HepG2 (cell line): ENCODE results near the gene GIN1. TPM values are rescaled to one million over a fixed set of nuclear protein-coding genes. Genes with fewer than 3 reads are reported as not detected.
A peak's percentile ranks its signal among the peaks of the same experiment; 100 is the strongest.

ENCODE experiments used
- ARNT ChIP-seq: fragments of 450-650 bp; IDR thresholded peaks from 2 replicates; pipeline ENCODE4 v1.6.1; 2017
- FOXK1 ChIP-seq: sonication (generic); formaldehyde crosslinking; IDR thresholded peaks from 2 replicates; pipeline ENCODE4 v1.4.0; 2020; ENCODE audit warnings: low read depth, missing genetic modification reagents, borderline replicate concordance
- KAT2B ChIP-seq: fragments of 150-350 bp; IDR thresholded peaks from 2 replicates; pipeline ENCODE4 v1.6.1; 2014; ENCODE audit warnings: low read depth, low read length, borderline replicate concordance
- KDM2A ChIP-seq: sonication (generic); formaldehyde crosslinking; IDR thresholded peaks from 2 replicates; pipeline ENCODE4 v1.4.0; 2020; ENCODE audit warnings: low read depth, missing genetic modification reagents, borderline replicate concordance
- KMT2B ChIP-seq: IDR thresholded peaks from 2 replicates; pipeline ENCODE4 v1.6.1; 2016; ENCODE audit warnings: missing genetic modification reagents, missing compliant biosample characterization
- MBD4 ChIP-seq: IDR thresholded peaks from 2 replicates; pipeline ENCODE4 v1.6.1; 2012; ENCODE audit warnings: low read length, inconsistent platforms, borderline replicate concordance
- PITX1 ChIP-seq: sonication (generic); formaldehyde crosslinking; IDR thresholded peaks from 2 replicates; pipeline ENCODE4 v1.5.1; 2020; ENCODE audit warnings: mild to moderate bottlenecking, missing genetic modification reagents
- ZFYVE20 ChIP-seq: sonication (generic); formaldehyde crosslinking; IDR thresholded peaks from 2 replicates; pipeline ENCODE4 v1.8.0; 2023; ENCODE audit warnings: low read depth, mild to moderate bottlenecking, moderate library complexity, missing genetic modification reagents, borderline replicate concordance
- ZNF709 ChIP-seq: sonication (generic); formaldehyde crosslinking; IDR thresholded peaks from 2 replicates; pipeline ENCODE4 v1.5.0; 2020; ENCODE audit warnings: mild to moderate bottlenecking, missing genetic modification reagents
- ZNF737 ChIP-seq: sonication (generic); formaldehyde crosslinking; IDR thresholded peaks from 2 replicates; pipeline ENCODE4 v1.5.0; 2020; ENCODE audit warnings: missing genetic modification reagents, mild to moderate bottlenecking, borderline replicate concordance
- polyA plus RNA-seq, 8 experiments: library from polyadenylated mRNA; depleted of rRNA in 3 of 8; stranded (reverse) in 7 of 8; unstranded in 1 of 8; fragments of >200 nt; fragmentation: Illumina TruSeq in 4 of 8; extraction: Trizol in 4 of 8; gene quantifications; 2 replicates each; pipeline versions ENCODE4 v1.2.1 to v1.2.3, GENCODE V29; 2011 to 2016; ENCODE audit warnings: low read depth in 4 of 8, missing spikeins in 1 of 8, mixed read lengths in 1 of 8; ENCODE audit not compliant: insufficient read depth in 1 of 8
- total RNA-seq, 5 experiments: library from RNA; depleted of rRNA; stranded (reverse); fragments of >200 nt; fragmentation: Illumina TruSeq; extraction: Trizol; gene quantifications; 2 replicates each; pipeline ENCODE4 v1.2.3, GENCODE V29; 2016; ENCODE audit warnings: low read depth in 1 of 5
- TF ChIP-seq, protein P1 (sequence below): sonication (generic); formaldehyde crosslinking; IDR thresholded peaks from 2 replicates; pipeline ENCODE4 v1.4.0; 2020; ENCODE audit warnings: mild to moderate bottlenecking, missing genetic modification reagents
- TF ChIP-seq, protein P2 (sequence below): sonication (generic); formaldehyde crosslinking; IDR thresholded peaks from 2 replicates; pipeline ENCODE4 v1.5.0; 2020; ENCODE audit warnings: mild to moderate bottlenecking, missing genetic modification reagents
- TF ChIP-seq, protein P3 (sequence below): sonication (generic); formaldehyde crosslinking; IDR thresholded peaks from 2 replicates; pipeline ENCODE4 v1.5.0; 2020; ENCODE audit warnings: mild to moderate bottlenecking, missing genetic modification reagents

The GIN1 gene
- total and polyA plus RNA-seq, 2 of the 13 experiments (the other 11 are each of a cell fraction or from before 2014, with no cell fraction given) = 1.7 to 7.7 TPM

DNA sequence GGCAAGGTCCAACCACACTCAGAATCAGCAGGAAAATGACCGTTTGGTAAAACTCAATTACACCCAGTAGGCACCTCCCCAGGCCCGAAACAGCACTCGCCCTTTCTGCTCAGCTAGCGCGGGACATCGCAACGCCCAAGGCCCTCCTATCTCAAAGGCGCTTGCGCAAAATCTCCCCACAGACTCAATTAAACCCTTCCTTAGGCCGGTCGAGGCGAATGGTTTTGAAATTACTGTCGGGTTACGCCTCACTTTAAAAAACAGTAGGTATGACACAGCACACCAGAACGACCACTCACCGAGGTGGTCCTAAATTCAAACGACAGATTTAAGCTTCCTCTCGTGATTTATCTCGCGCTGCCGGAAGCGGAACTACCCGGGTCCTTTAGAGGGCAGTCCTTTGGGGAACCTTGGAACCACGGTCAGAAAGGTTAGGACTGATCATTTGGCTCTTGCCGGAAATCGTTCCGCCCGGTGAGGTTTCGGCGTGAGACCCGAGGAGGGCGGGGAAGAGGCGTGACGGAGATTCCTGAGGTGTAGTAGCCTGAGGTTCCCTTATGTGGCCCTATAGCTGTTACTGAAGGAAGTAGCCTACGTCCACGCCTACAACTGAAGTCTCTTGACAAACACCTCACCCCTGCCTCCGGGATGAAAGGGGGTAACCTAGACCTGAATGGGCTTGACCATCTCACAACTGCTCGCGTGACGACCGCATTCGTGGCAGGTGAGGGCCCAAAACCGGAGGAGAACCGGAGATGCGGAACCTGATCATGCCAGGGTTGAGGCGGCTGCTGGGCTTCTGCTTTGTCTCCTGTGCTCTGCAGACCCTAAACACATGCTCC is at the start of gene GIN1, which contains the start of gene PPIP5K2 (continued):
- TF ChIP-seq, protein P1, sequence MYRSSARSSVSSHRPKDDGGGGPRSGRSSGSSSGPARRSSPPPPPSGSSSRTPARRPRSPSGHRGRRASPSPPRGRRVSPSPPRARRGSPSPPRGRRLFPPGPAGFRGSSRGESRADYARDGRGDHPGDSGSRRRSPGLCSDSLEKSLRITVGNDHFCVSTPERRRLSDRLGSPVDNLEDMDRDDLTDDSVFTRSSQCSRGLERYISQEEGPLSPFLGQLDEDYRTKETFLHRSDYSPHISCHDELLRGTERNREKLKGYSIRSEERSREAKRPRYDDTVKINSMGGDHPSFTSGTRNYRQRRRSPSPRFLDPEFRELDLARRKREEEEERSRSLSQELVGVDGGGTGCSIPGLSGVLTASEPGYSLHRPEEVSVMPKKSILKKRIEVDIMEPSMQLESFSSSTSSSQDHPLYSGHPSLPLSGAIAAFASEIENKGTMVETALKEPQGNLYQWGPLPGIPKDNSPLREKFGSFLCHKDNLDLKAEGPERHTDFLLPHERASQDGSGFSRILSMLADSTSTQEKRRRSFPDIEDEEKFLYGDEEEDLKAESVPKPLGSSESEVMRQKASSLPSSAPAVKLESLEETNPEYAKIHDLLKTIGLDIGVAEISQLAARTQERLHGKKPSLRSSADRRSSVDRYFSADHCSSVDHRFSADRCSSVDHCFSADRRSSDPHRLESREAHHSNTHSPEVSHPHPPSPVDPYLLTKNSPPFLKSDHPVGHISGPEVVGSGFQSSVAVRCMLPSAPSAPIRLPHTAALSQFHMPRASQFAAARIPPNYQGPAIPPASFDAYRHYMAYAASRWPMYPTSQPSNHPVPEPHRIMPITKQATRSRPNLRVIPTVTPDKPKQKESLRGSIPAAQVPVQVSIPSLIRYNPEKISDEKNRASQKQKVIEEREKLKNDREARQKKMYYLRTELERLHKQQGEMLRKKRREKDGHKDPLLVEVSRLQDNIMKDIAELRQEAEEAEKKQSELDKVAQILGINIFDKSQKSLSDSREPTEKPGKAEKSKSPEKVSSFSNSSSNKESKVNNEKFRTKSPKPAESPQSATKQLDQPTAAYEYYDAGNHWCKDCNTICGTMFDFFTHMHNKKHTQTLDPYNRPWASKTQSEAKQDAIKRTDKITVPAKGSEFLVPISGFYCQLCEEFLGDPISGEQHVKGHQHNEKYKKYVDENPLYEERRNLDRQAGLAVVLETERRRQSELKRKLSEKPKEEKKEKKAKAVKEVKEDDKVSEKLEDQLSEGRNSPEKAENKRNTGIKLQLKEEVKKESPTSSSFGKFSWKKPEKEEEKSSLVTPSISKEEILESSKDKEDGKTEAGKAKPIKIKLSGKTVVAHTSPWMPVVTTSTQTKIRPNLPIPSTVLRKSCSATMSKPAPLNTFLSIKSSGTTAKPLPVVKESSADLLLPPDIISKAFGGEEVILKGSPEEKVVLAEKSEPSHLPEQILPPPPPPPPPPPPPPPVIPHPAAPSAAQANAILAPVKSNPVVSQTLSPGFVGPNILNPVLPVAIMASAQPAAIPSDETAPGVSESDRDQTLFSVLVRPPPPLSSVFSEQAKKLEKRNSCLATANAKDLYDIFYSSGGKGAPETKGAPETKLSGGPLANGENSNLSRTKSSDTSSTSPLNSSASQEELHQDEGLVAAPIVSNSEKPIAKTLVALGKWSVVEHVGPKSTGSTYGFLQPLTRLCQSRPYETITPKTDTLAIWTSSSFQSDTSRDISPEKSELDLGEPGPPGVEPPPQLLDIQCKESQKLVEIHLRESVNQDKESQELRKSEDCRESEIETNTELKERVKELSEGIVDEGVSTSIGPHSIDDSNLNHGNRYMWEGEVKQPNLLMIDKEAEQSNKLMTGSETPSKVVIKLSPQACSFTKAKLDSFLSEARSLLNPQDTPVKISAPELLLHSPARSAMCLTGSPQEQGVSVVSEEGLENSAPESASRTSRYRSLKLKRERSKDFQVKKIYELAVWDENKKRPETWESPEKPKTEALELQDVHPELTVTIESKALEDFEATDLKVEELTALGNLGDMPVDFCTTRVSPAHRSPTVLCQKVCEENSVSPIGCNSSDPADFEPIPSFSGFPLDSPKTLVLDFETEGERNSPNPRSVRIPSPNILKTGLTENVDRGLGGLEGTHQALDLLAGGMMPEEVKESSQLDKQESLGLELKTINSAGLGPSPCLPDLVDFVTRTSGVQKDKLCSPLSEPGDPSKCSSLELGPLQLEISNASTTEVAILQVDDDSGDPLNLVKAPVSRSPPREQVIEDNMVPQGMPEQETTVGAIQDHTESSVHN (CRISPR knock-in tag) = no peak
- TF ChIP-seq PITX1 = peak; percentile 90
- TF ChIP-seq KMT2B (CRISPR knock-in tag) = peak; percentile 98
- no peak for TF ChIP-seq ARNT
- TF ChIP-seq KAT2B = no peak
- TF ChIP-seq ZNF737 (CRISPR knock-in tag) = no peak; the same call in 1 of the 2 replicates
- TF ChIP-seq ZFYVE20 (CRISPR knock-in tag) = no peak
- TF ChIP-seq KDM2A (CRISPR knock-in tag) = peak; percentile 96
- peak; percentile 66; the same call in 1 of the 2 replicates for TF ChIP-seq ZNF709
- TF ChIP-seq, protein P2, sequence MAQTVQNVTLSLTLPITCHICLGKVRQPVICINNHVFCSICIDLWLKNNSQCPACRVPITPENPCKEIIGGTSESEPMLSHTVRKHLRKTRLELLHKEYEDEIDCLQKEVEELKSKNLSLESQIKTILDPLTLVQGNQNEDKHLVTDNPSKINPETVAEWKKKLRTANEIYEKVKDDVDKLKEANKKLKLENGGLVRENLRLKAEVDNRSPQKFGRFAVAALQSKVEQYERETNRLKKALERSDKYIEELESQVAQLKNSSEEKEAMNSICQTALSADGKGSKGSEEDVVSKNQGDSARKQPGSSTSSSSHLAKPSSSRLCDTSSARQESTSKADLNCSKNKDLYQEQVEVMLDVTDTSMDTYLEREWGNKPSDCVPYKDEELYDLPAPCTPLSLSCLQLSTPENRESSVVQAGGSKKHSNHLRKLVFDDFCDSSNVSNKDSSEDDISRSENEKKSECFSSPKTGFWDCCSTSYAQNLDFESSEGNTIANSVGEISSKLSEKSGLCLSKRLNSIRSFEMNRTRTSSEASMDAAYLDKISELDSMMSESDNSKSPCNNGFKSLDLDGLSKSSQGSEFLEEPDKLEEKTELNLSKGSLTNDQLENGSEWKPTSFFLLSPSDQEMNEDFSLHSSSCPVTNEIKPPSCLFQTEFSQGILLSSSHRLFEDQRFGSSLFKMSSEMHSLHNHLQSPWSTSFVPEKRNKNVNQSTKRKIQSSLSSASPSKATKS (CRISPR knock-in tag) = peak; percentile 78; the same call in 1 of the 2 replicates
- peak; percentile 79; the same call in 1 of the 2 replicates for TF ChIP-seq FOXK1 (CRISPR knock-in tag)
- TF ChIP-seq, protein P3, sequence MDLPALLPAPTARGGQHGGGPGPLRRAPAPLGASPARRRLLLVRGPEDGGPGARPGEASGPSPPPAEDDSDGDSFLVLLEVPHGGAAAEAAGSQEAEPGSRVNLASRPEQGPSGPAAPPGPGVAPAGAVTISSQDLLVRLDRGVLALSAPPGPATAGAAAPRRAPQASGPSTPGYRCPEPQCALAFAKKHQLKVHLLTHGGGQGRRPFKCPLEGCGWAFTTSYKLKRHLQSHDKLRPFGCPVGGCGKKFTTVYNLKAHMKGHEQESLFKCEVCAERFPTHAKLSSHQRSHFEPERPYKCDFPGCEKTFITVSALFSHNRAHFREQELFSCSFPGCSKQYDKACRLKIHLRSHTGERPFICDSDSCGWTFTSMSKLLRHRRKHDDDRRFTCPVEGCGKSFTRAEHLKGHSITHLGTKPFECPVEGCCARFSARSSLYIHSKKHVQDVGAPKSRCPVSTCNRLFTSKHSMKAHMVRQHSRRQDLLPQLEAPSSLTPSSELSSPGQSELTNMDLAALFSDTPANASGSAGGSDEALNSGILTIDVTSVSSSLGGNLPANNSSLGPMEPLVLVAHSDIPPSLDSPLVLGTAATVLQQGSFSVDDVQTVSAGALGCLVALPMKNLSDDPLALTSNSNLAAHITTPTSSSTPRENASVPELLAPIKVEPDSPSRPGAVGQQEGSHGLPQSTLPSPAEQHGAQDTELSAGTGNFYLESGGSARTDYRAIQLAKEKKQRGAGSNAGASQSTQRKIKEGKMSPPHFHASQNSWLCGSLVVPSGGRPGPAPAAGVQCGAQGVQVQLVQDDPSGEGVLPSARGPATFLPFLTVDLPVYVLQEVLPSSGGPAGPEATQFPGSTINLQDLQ (CRISPR knock-in tag) = peak; percentile 77
- TF ChIP-seq MBD4 = no peak
